ENCODE results near the gene AJM1. TPM values are rescaled to one million over a fixed set of nuclear protein-coding genes. Genes with fewer than 3 reads are reported as not detected.
A peak's percentile ranks its signal among the peaks of the same experiment; 100 is the strongest.

The AJM1 gene
- total and polyA plus RNA-seq, 2 donors (not counting 1 experiment from before 2014, with no cell fraction given) = 1.7 to 2.9 TPM

- no peak for ATAC-seq (ENCODE audit: low read depth)
- Histone ChIP-seq H3K36me3 (replicated peaks in 1 of 2; ENCODE audit: control extremely low read depth in 1 of 2, control insufficient read depth in 1 of 2, extremely low read depth in 1 of 2, insufficient read depth in 2 of 2, low read length in 1 of 2) (peaks cover 0 to 4% of the 10 kb centered on the region in 2 experiments), H3K4me1 (ENCODE audit: control insufficient read depth in 2 of 2, insufficient read depth in 2 of 2, low read length in 2 of 2) (peaks cover 20 to 23% of the 10 kb centered on the region in 2 donors), H3K79me2 (ENCODE audit: control insufficient read depth, insufficient read depth, low read length) (peaks cover 2% of the 10 kb centered on the region), H3K4me3 (ENCODE audit: control extremely low read depth in 1 of 5, extremely low read depth in 1 of 5, insufficient read depth in 1 of 5, low read depth in 2 of 5, low read length in 4 of 5) (no peak within 1 kb of the TSS), H3K4me2 (replicated peaks; ENCODE audit: low read depth, low read length, poor library complexity, severe bottlenecking) (no peak within 1 kb of the TSS), H3K9me3 (ENCODE audit: control extremely low read depth in 1 of 3, control insufficient read depth in 2 of 3, insufficient read depth in 1 of 3, low read length in 2 of 3) (peaks cover 0 to 6% (median 0%) of the 10 kb centered on the region in 3 donors), H3K9ac (ENCODE audit: low read length) (no peak within 1 kb of the TSS), H3K27ac (ENCODE audit: low read length in 2 of 2) (no peak within 1 kb of the TSS), H4K20me1 (ENCODE audit: control insufficient read depth, insufficient read depth, low read length, poor library complexity, severe bottlenecking) (peaks cover 13% of the 10 kb centered on the region), H2AFZ (ENCODE audit: insufficient read depth, low read depth, low read length, poor library complexity, severe bottlenecking) (no peak within 1 kb of the TSS), H3K27me3 (replicated peaks in 1 of 4; ENCODE audit: control extremely low read depth in 1 of 4, control insufficient read depth in 3 of 4, insufficient read depth in 4 of 4, low read length in 3 of 4) (peaks cover 0 to 11% (median 5%) of the 10 kb centered on the region in 4 experiments)
- ChIA-PET CTCF (interaction anchor here (0.6 to 1.2 kb wide), 2 partner anchors 10 to 12 kb away, joined by 3 read pairs; partner anchors contain the start of gene AJM1), POLR2A (no interaction called here)
- intact Hi-C loops (cut with micrococcal nuclease) = no loop called here
- 94% methylated on average over 23 of the region's 23 CpGs for WGBS (ENCODE audit: insufficient coverage)
- H3K27me3 Mint-ChIP-seq = peaks cover 7% of the 10 kb centered on the region
- H3K4me3 Mint-ChIP-seq = peak within 1 kb of the TSS; percentile 3
- peaks cover 16% of the 10 kb centered on the region for H3K4me1 Mint-ChIP-seq
- no peak for DNase-seq
- no peaks in the 10 kb centered on the region for H3K9me3 Mint-ChIP-seq (ENCODE audit: insufficient read depth)
- no peak for TF ChIP-seq EZH2 (IDR thresholded peaks at IDR 0.05; ENCODE audit: borderline replicate concordance, insufficient read depth, low read depth, low read length, poor library complexity, severe bottlenecking)
- no peak for TF ChIP-seq CTCF (IDR thresholded peaks at IDR 0.05)
- no peak within 1 kb of the TSS for H3K27ac Mint-ChIP-seq
Observed at GRCh38 chr9:136851941-136852663, 9.8 kb downstream of the AJM1 start, which contains the start of gene MAMDC4. TSS of gene MAMDC4 (plus strand) at chr9:136852346. CDS start at chr9:136852417, 71 bp downstream.
